ENCODE measurements around the gene PKNOX2. TPM values are rescaled to one million over a fixed set of nuclear protein-coding genes. Genes with fewer than 3 reads are reported as not detected.

Gene PKNOX2
- total RNA-seq, 1 donor from 2014 or later = not detected

DNA sequence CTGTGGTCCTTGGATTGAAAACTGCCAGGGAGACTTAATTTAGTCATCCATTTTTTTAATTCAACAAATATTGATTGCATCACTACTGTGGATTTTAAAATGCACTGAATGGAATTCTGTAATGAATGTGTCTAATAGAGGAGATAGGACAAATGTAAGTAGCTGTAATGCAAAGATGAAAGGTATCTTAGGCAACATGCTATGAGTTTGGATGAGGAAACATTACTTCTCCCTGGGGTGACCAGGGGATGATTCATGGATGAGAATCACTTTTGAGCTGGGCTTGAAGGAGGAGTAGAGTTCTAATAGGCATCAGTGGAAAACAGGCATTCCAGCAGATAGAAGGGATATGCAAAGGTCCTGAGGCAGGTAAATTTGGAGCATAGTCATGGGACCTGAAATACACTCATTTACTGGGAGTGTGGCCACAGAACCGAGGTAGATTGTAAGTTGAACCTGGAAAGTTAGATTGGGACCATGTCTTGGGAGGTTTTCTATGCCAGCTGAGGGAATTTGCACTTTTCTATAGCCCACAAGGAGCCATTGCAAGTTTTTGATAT, 43.4 kb downstream of the PKNOX2 start:
- CTCF ChIA-PET = no interaction called here
- Mint-ChIP-seq H3K4me1 (no peaks in the 10 kb centered on the region), H3K27ac (no peak overlapping the region), H3K4me3 (no peak overlapping the region), H3K9me3 (no peaks in the 10 kb centered on the region), H3K27me3 (peaks cover 5% of the 10 kb centered on the region), H3K36me3 (ENCODE audit: low read depth) (no peaks in the 10 kb centered on the region)
- POLR2A ChIA-PET = no interaction called here
- no peak for ATAC-seq (ENCODE audit: low read depth)
- no peak for DNase-seq
- TF ChIP-seq CTCF (IDR thresholded peaks at IDR 0.05) = no peak
- intact Hi-C loops (cut with micrococcal nuclease) = no loop called here

DNA sequence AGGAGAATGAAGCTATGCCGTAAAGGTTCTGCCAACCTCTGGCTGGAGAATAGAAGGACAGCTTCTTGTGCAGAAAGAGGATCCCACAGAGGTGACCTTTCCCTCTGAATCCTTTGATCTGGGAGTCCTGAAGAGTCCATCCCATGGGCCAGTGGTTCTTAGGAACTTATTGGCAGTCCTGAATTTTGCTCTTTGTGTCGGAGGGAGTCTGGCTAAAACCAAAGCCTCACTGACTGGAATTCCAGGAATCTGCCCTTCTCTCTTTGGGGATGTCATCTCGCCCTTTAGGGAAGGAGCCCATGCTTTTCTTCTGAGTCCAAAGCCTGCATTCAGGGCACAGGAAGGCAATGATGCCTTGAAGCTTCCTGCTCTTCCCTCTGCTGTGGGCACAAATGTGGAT, 45.5 kb downstream of the PKNOX2 start:
- CTCF ChIA-PET = no interaction called here
- POLR2A ChIA-PET = no interaction called here
- ATAC-seq (ENCODE audit: low read depth) = no peak
- TF ChIP-seq CTCF (IDR thresholded peaks at IDR 0.05) = no peak
- no peak overlapping the region for H3K4me3 Mint-ChIP-seq
- DNase-seq = no peak
- no peak overlapping the region for H3K27ac Mint-ChIP-seq
- H3K36me3 Mint-ChIP-seq (ENCODE audit: low read depth) = no peaks in the 10 kb centered on the region
- intact Hi-C loops (cut with micrococcal nuclease) = no loop called here
- H3K9me3 Mint-ChIP-seq = no peaks in the 10 kb centered on the region
- peaks cover 7% of the 10 kb centered on the region for H3K27me3 Mint-ChIP-seq
- no peaks in the 10 kb centered on the region for H3K4me1 Mint-ChIP-seq

- ChIA-PET POLR2A (no interaction called here), CTCF (no interaction called here)
- no peak overlapping the region for H3K4me3 Mint-ChIP-seq
- ATAC-seq (ENCODE audit: low read depth) = no peak
- no peaks in the 10 kb centered on the region for H3K36me3 Mint-ChIP-seq (ENCODE audit: low read depth)
- no peak for DNase-seq
- no peak for TF ChIP-seq CTCF (IDR thresholded peaks at IDR 0.05)
- peaks cover 12% of the 10 kb centered on the region for H3K27me3 Mint-ChIP-seq
- intact Hi-C loops (cut with micrococcal nuclease) = no loop called here
- H3K4me1 Mint-ChIP-seq = no peaks in the 10 kb centered on the region
- H3K27ac Mint-ChIP-seq = no peak overlapping the region
- H3K9me3 Mint-ChIP-seq = no peaks in the 10 kb centered on the region
These were observed 46.8 kb downstream of the PKNOX2 start for GRCh38 chr11:125211191-125211947.

DNA sequence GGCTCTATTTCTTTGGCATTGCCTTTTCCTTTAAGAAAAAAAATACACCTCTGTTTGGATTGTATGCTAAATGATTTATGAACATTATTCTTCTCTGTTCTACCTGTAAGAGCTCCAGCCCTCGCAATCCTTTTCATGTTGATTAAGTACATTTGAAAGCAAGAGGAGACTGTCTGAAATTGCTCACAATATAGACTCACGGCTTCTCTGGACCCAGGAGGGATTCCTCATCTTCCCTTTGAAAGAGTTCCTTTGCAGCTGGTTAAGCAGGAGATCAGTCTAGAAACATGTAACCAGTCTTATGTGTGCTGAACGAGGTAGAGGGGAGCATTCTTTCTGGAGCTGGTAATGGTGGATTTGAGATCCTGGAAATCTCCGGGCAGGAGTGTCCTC, 47.4 kb downstream of the PKNOX2 start:
- H3K4me1 Mint-ChIP-seq = no peaks in the 10 kb centered on the region
- ChIA-PET CTCF (no interaction called here), POLR2A (no interaction called here)
- ATAC-seq (ENCODE audit: low read depth) (no peak), DNase-seq (no peak)
- no peak for TF ChIP-seq CTCF (IDR thresholded peaks at IDR 0.05)
- no peak overlapping the region for H3K4me3 Mint-ChIP-seq
- H3K27me3 Mint-ChIP-seq = peaks cover 14% of the 10 kb centered on the region
- no peak overlapping the region for H3K27ac Mint-ChIP-seq
- H3K9me3 Mint-ChIP-seq = no peaks in the 10 kb centered on the region
- no peaks in the 10 kb centered on the region for H3K36me3 Mint-ChIP-seq (ENCODE audit: low read depth)
- intact Hi-C loops (cut with micrococcal nuclease) = no loop called here

DNA sequence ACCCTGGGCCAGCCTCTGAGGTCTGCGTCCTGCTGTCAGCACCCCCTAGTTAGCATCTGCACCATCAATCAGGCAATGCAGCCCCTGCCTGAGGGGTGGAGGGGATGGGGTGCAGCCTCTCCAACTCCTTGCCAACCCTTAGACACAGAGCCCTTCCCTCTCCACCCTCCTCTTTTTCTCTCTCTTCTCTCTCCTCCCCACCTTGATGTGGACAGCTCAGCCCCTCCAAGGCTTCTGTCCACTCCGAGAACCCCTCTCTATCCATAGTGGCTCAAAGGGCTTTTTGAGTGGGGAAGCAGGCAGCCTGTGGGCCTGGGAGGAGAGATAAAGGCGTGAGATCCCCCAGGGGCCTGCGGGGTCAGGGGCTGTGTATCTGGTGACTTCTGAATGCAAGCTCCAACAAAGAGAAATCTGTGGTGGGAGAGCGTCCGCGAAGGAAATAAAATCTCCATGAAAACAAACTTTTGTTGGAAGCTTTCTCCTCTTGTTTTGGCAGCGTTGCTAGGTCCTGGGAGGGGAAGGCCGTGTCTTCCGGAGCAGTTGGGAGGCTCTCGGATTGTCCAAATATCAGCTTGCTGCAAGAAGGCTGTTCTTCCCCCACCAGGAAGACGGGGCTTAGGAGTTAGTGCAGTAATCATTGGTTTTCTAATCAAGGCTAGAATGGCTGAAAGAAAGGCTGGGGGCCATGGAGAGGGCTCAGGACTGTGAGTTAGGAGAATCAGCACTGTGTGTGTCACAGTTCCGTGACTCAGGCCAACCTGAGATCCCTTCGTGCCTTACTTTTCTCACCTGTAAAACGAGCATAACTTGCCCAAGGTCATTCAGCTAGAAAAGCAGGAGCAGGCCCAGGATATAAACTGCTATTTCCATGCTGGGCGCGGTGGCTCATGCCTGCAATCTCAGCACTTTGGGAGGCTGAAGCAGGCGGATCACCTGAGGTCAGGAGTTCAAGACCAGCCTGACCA, 50.3 kb downstream of the PKNOX2 start:
- TF ChIP-seq CTCF (IDR thresholded peaks at IDR 0.05) = no peak
- intact Hi-C loops (cut with micrococcal nuclease) = no loop called here
- POLR2A ChIA-PET = no interaction called here
- H3K36me3 Mint-ChIP-seq (ENCODE audit: low read depth) = no peaks in the 10 kb centered on the region
- DNase-seq (no peak), ATAC-seq (ENCODE audit: low read depth) (no peak)
- CTCF ChIA-PET = no interaction called here
- H3K27ac Mint-ChIP-seq = no peak overlapping the region
- H3K4me1 Mint-ChIP-seq = no peaks in the 10 kb centered on the region
- peaks cover 19% of the 10 kb centered on the region for H3K27me3 Mint-ChIP-seq
- H3K9me3 Mint-ChIP-seq = no peaks in the 10 kb centered on the region
- no peak overlapping the region for H3K4me3 Mint-ChIP-seq
